Parathyroid adenoma (tissue), 2 donors: ENCODE data around the gene MINDY4.

ENCODE experiments used
- H2AFZ ChIP-seq: fragments of 300-600 bp; sonication (generic); one replicate; pipeline ENCODE4 v1.7.0; 2017; ENCODE audit warnings: antibody characterized with exemption, mild to moderate bottlenecking
- H3K27ac ChIP-seq: fragments of 300-600 bp; sonication (generic); one replicate; pipeline ENCODE4 v1.7.0; 2017
- H3K27me3 ChIP-seq: fragments of 300-600 bp; sonication (generic); one replicate; pipeline ENCODE4 v1.7.0; 2017; ENCODE audit warnings: low read length; ENCODE audit not compliant: control insufficient read depth, insufficient read depth
- H3K36me3 ChIP-seq: fragments of 300-600 bp; sonication (generic); one replicate; pipeline ENCODE4 v1.7.0; 2017; ENCODE audit warnings: low read length; ENCODE audit not compliant: control insufficient read depth, insufficient read depth
- H3K4me1 ChIP-seq: fragments of 300-600 bp; sonication (generic); one replicate; pipeline ENCODE4 v1.7.0; 2017; ENCODE audit warnings: control low read depth
- H3K4me2 ChIP-seq: fragments of 300-600 bp; sonication (generic); one replicate; pipeline ENCODE4 v1.7.0; 2017; ENCODE audit warnings: low read length
- H3K4me3 ChIP-seq: fragments of 300-600 bp; sonication (generic); one replicate; pipeline ENCODE4 v1.7.0; 2017; ENCODE audit warnings: low read depth, low read length
- H3K79me2 ChIP-seq: fragments of 300-600 bp; sonication (generic); one replicate; pipeline ENCODE4 v1.7.0; 2017; ENCODE audit warnings: control low read depth
- H3K9ac ChIP-seq: fragments of 300-600 bp; sonication (generic); one replicate; pipeline ENCODE4 v1.7.0; 2017; ENCODE audit warnings: mild to moderate bottlenecking
- H3K9me3 ChIP-seq: fragments of 300-600 bp; sonication (generic); one replicate; pipeline ENCODE4 v1.7.0; 2017; ENCODE audit warnings: low read length; ENCODE audit not compliant: control insufficient read depth
- CTCF ChIP-seq: fragments of 300-600 bp; sonication (generic); IDR thresholded peaks from one replicate; pipeline ENCODE4 v1.7.0; 2017; ENCODE audit warnings: antibody characterized with exemption, mild to moderate bottlenecking
- donor health status: primary hyperparathyroidism.

MINDY4 gene

GRCh38 chr7:30772984-30773383 is 1.8 kb downstream of the MINDY4 start:
- no peaks in the 10 kb centered on the region for H3K36me3 ChIP-seq
- H2AFZ ChIP-seq, result no peak overlapping the region
- no peak overlapping the region for H3K27ac ChIP-seq
- H3K9me3 ChIP-seq, result no peaks in the 10 kb centered on the region
- H3K79me2 ChIP-seq, result peaks cover 7% of the 10 kb centered on the region
- TF ChIP-seq CTCF, result no peak
- no peak overlapping the region for H3K9ac ChIP-seq
- H3K4me2 ChIP-seq, result no peak overlapping the region
- no peaks in the 10 kb centered on the region for H3K27me3 ChIP-seq
- H3K4me1 ChIP-seq, result no peaks in the 10 kb centered on the region
- H3K4me3 ChIP-seq, result no peak overlapping the region

GRCh38 chr7:30775992-30776391 is 4.8 kb downstream of the MINDY4 start:
- peaks cover 7% of the 10 kb centered on the region for H3K79me2 ChIP-seq
- H3K9me3 ChIP-seq, result no peaks in the 10 kb centered on the region
- no peak overlapping the region for H3K4me2 ChIP-seq
- H3K9ac ChIP-seq, result no peak overlapping the region
- no peaks in the 10 kb centered on the region for H3K4me1 ChIP-seq
- TF ChIP-seq CTCF, result no peak
- H3K27me3 ChIP-seq, result no peaks in the 10 kb centered on the region
- H3K4me3 ChIP-seq, result no peak overlapping the region
- no peak overlapping the region for H3K27ac ChIP-seq
- no peak overlapping the region for H2AFZ ChIP-seq
- H3K36me3 ChIP-seq, result no peaks in the 10 kb centered on the region

GRCh38 chr7:30776971-30777370 is 5.8 kb downstream of the MINDY4 start:
- Histone ChIP-seq H2AFZ (no peak overlapping the region), H3K4me3 (no peak overlapping the region), H3K36me3 (no peaks in the 10 kb centered on the region), H3K27ac (no peak overlapping the region), H3K27me3 (no peaks in the 10 kb centered on the region), H3K79me2 (peaks cover 6% of the 10 kb centered on the region), H3K4me2 (no peak overlapping the region), H3K4me1 (no peaks in the 10 kb centered on the region), H3K9ac (no peak overlapping the region), H3K9me3 (no peaks in the 10 kb centered on the region)
- TF ChIP-seq CTCF, result no peak

- Histone ChIP-seq H3K9me3 (no peaks in the 10 kb centered on the region), H3K4me1 (no peaks in the 10 kb centered on the region), H3K9ac (no peak overlapping the region), H3K79me2 (peaks cover 3% of the 10 kb centered on the region), H3K36me3 (no peaks in the 10 kb centered on the region), H3K27ac (no peak overlapping the region), H3K27me3 (no peaks in the 10 kb centered on the region), H3K4me2 (no peak overlapping the region), H2AFZ (no peak overlapping the region), H3K4me3 (no peak overlapping the region)
- TF ChIP-seq CTCF, result no peak
These were observed 7.2 kb downstream of the MINDY4 start for GRCh38 chr7:30778255-30779025.

- TF ChIP-seq CTCF, result no peak
- Histone ChIP-seq H3K27me3 (no peaks in the 10 kb centered on the region), H3K9me3 (no peaks in the 10 kb centered on the region), H3K4me1 (no peaks in the 10 kb centered on the region), H3K79me2 (peaks cover 3% of the 10 kb centered on the region), H3K9ac (no peak overlapping the region), H3K36me3 (no peaks in the 10 kb centered on the region), H3K4me3 (no peak overlapping the region), H2AFZ (no peak overlapping the region), H3K4me2 (no peak overlapping the region), H3K27ac (no peak overlapping the region)
These were observed 8.4 kb downstream of the MINDY4 start for GRCh38 chr7:30779574-30779973.
